Anterior cingulate cortex (tissue), 58 donors: ENCODE measurements around the gene PTPRU.

Source experiments
- DNase-seq, 58 donors: peaks; one replicate each; lab custom pipeline; 2025; lab: John Stamatoyannopoulos, UW

Gene PTPRU

GRCh38 chr1:29354511-29355098, 118.3 kb downstream of the PTPRU start:
- DNase-seq, result peak in 1 of 58 donors; percentile 6

- DNase-seq, result no peak
Observed at GRCh38 chr1:29355375-29355774, 119.1 kb downstream of the PTPRU start.

GRCh38 chr1:29356663-29357062, 120.3 kb downstream of the PTPRU start:
- no peak for DNase-seq

GRCh38 chr1:29357452-29357851, 121.1 kb downstream of the PTPRU start:
- no peak for DNase-seq

GRCh38 chr1:29358183-29358582, 121.9 kb downstream of the PTPRU start:
- DNase-seq, result no peak

GRCh38 chr1:29360768-29361167, 124.4 kb downstream of the PTPRU start:
- DNase-seq, result no peak

- DNase-seq, result no peak
Observed at GRCh38 chr1:29361686-29362085, 125.4 kb downstream of the PTPRU start.

GRCh38 chr1:29362116-29362515, 125.8 kb downstream of the PTPRU start:
- DNase-seq, result no peak

- DNase-seq, result no peak
Observed at GRCh38 chr1:29362764-29363163, 126.4 kb downstream of the PTPRU start.

GRCh38 chr1:29363536-29363935, 127.2 kb downstream of the PTPRU start:
- no peak for DNase-seq

GRCh38 chr1:29364101-29364678, 127.9 kb downstream of the PTPRU start:
- no peak for DNase-seq

- DNase-seq, result no peak
Observed at GRCh38 chr1:29365906-29366670, 129.8 kb downstream of the PTPRU start.

GRCh38 chr1:29368936-29369932, 132.9 kb downstream of the PTPRU start:
- no peak for DNase-seq

- no peak for DNase-seq
Observed at GRCh38 chr1:29370067-29370466, 133.7 kb downstream of the PTPRU start.

- no peak for DNase-seq
Observed at GRCh38 chr1:29371332-29371731, 135.0 kb downstream of the PTPRU start.

GRCh38 chr1:29372108-29372507, 135.8 kb downstream of the PTPRU start:
- no peak for DNase-seq
